ENCODE data around the gene NRP2. TPM values are rescaled to one million over a fixed set of nuclear protein-coding genes. Genes with fewer than 3 reads are reported as not detected.
A peak's percentile ranks its signal among the peaks of the same experiment; 100 is the strongest.

NRP2 gene
- total and polyA plus RNA-seq, 2 of the 13 experiments (the other 11 are each of a cell fraction or from before 2014, with no cell fraction given): 0.65 to 1.4 TPM

DNA sequence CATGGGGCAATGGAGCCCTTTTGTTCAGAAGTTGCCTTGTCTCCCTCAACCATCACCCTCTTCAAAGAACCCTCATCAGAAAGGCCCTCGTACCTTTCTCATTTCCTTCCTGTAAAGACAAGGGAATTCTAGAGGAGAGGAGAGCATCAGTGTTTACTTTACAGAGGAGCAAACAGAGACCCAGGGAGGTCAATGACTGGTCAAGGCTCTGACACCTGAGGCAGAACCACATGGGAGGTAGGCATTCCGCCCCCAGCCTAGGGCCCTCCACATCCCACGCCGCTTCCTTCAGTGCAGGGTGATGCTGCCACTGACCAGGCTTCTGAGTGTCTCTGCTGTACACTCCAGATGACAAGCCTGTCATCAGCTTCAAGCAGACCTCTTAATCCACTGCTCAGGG is 104.7 kb downstream of the NRP2 start (continued):
- TF ChIP-seq ZFP1 (CRISPR knock-in tag; IDR thresholded peaks at IDR 0.05) (no peak), ZNF274 (CRISPR knock-in tag; IDR thresholded peaks at IDR 0.05) (no peak), KLF9 (CRISPR knock-in tag; IDR thresholded peaks at IDR 0.05; ENCODE audit: low read depth) (no peak), ZNF343 (CRISPR knock-in tag; IDR thresholded peaks at IDR 0.05) (no peak), AGO2 (optimal IDR thresholded peaks at IDR 0.05; ENCODE audit: low read depth, low read length) (no peak), SSRP1 (CRISPR knock-in tag; IDR thresholded peaks at IDR 0.05) (no peak), GATAD2A (CRISPR knock-in tag; IDR thresholded peaks at IDR 0.05) (peak; percentile 73), RXRA (CRISPR knock-in tag; IDR thresholded peaks at IDR 0.05) (peak; percentile 95), ZFP90 (CRISPR knock-in tag; IDR thresholded peaks at IDR 0.05; ENCODE audit: borderline replicate concordance) (0 out of 2 replicates have a peak, but pooled peaks have one; percentile 12), ELF4 (CRISPR knock-in tag; IDR thresholded peaks at IDR 0.05; ENCODE audit: borderline replicate concordance) (no peak), JUNB (CRISPR knock-in tag; IDR thresholded peaks at IDR 0.05; ENCODE audit: borderline replicate concordance) (no peak), SALL2 (CRISPR knock-in tag; IDR thresholded peaks at IDR 0.05) (no peak)
- TF ChIP-seq, protein P1, sequence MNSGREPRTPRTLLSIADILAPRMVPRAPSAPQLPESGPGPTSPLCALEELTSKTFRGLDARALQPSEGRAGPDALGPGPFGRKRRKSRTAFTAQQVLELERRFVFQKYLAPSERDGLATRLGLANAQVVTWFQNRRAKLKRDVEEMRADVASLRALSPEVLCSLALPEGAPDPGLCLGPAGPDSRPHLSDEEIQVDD (CRISPR knock-in tag; IDR thresholded peaks at IDR 0.05; ENCODE audit: borderline replicate concordance): no peak
- TF ChIP-seq, protein P2, sequence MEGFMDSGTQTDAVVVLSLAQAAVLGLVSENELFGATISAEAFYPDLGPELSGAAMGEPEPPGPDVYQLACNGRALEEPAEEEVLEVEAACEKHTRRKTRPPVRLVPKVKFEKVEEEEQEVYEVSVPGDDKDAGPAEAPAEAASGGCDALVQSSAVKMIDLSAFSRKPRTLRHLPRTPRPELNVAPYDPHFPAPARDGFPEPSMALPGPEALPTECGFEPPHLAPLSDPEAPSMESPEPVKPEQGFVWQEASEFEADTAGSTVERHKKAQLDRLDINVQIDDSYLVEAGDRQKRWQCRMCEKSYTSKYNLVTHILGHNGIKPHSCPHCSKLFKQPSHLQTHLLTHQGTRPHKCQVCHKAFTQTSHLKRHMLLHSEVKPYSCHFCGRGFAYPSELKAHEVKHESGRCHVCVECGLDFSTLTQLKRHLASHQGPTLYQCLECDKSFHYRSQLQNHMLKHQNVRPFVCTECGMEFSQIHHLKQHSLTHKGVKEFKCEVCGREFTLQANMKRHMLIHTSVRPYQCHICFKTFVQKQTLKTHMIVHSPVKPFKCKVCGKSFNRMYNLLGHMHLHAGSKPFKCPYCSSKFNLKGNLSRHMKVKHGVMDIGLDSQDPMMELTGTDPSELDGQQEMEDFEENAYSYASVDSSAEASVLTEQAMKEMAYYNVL (CRISPR knock-in tag; IDR thresholded peaks at IDR 0.05; ENCODE audit: borderline replicate concordance): peak; percentile 94
- TF ChIP-seq, protein P3, sequence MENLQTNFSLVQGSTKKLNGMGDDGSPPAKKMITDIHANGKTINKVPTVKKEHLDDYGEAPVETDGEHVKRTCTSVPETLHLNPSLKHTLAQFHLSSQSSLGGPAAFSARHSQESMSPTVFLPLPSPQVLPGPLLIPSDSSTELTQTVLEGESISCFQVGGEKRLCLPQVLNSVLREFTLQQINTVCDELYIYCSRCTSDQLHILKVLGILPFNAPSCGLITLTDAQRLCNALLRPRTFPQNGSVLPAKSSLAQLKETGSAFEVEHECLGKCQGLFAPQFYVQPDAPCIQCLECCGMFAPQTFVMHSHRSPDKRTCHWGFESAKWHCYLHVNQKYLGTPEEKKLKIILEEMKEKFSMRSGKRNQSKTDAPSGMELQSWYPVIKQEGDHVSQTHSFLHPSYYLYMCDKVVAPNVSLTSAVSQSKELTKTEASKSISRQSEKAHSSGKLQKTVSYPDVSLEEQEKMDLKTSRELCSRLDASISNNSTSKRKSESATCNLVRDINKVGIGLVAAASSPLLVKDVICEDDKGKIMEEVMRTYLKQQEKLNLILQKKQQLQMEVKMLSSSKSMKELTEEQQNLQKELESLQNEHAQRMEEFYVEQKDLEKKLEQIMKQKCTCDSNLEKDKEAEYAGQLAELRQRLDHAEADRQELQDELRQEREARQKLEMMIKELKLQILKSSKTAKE (CRISPR knock-in tag; IDR thresholded peaks at IDR 0.05; ENCODE audit: borderline replicate concordance): peak; percentile 56; the same call in 1 of the 2 replicates
- TF ChIP-seq, protein P4, sequence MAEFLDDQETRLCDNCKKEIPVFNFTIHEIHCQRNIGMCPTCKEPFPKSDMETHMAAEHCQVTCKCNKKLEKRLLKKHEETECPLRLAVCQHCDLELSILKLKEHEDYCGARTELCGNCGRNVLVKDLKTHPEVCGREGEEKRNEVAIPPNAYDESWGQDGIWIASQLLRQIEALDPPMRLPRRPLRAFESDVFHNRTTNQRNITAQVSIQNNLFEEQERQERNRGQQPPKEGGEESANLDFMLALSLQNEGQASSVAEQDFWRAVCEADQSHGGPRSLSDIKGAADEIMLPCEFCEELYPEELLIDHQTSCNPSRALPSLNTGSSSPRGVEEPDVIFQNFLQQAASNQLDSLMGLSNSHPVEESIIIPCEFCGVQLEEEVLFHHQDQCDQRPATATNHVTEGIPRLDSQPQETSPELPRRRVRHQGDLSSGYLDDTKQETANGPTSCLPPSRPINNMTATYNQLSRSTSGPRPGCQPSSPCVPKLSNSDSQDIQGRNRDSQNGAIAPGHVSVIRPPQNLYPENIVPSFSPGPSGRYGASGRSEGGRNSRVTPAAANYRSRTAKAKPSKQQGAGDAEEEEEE (CRISPR knock-in tag; IDR thresholded peaks at IDR 0.05; ENCODE audit: borderline replicate concordance): no peak
- TF ChIP-seq, protein P5, sequence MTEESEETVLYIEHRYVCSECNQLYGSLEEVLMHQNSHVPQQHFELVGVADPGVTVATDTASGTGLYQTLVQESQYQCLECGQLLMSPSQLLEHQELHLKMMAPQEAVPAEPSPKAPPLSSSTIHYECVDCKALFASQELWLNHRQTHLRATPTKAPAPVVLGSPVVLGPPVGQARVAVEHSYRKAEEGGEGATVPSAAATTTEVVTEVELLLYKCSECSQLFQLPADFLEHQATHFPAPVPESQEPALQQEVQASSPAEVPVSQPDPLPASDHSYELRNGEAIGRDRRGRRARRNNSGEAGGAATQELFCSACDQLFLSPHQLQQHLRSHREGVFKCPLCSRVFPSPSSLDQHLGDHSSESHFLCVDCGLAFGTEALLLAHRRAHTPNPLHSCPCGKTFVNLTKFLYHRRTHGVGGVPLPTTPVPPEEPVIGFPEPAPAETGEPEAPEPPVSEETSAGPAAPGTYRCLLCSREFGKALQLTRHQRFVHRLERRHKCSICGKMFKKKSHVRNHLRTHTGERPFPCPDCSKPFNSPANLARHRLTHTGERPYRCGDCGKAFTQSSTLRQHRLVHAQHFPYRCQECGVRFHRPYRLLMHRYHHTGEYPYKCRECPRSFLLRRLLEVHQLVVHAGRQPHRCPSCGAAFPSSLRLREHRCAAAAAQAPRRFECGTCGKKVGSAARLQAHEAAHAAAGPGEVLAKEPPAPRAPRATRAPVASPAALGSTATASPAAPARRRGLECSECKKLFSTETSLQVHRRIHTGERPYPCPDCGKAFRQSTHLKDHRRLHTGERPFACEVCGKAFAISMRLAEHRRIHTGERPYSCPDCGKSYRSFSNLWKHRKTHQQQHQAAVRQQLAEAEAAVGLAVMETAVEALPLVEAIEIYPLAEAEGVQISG (CRISPR knock-in tag; IDR thresholded peaks at IDR 0.05): 0 out of 2 replicates have a peak, but pooled peaks have one; percentile 31
- TF ChIP-seq, protein P6, sequence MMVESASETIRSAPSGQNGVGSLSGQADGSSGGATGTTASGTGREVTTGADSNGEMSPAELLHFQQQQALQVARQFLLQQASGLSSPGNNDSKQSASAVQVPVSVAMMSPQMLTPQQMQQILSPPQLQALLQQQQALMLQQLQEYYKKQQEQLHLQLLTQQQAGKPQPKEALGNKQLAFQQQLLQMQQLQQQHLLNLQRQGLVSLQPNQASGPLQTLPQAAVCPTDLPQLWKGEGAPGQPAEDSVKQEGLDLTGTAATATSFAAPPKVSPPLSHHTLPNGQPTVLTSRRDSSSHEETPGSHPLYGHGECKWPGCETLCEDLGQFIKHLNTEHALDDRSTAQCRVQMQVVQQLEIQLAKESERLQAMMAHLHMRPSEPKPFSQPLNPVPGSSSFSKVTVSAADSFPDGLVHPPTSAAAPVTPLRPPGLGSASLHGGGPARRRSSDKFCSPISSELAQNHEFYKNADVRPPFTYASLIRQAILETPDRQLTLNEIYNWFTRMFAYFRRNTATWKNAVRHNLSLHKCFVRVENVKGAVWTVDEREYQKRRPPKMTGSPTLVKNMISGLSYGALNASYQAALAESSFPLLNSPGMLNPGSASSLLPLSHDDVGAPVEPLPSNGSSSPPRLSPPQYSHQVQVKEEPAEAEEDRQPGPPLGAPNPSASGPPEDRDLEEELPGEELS (CRISPR knock-in tag; IDR thresholded peaks at IDR 0.05): peak; percentile 58
